Transverse colon (tissue), 4 donors: ENCODE results near the gene RAI14.

Experiments used
- CTCF ChIP-seq, 5 experiments: fragments of 200-600 bp in 3 of 5; fragments of 450-650 bp in 2 of 5; sonication (generic) in 3 of 5; IDR thresholded peaks; 1 replicate in 2 of 5; 2 replicates in 3 of 5; pipeline ENCODE4 v1.5.1; 2016 to 2017; ENCODE audit warnings: antibody characterized with exemption in 5 of 5, inconsistent platforms in 3 of 5, mild to moderate bottlenecking in 2 of 5, moderate library complexity in 1 of 5
- POLR2A ChIP-seq: fragments of 450-650 bp; IDR thresholded peaks from one replicate; pipeline ENCODE4 v1.6.1; 2016; ENCODE audit warnings: antibody characterized with exemption, mild to moderate bottlenecking, moderate library complexity
- POLR2AphosphoS5 ChIP-seq, 3 donors: sonication (generic); formaldehyde crosslinking; IDR thresholded peaks; one replicate each; pipeline ENCODE4 v1.6.1; 2016; ENCODE audit warnings: antibody characterized with exemption in 3 of 3

GRCh38 chr5:34699155-34700077, 43.3 kb downstream of the RAI14 start:
- TF ChIP-seq CTCF (IDR thresholded peaks at IDR 0.05): no peak
- no peak for TF ChIP-seq POLR2AphosphoS5 (IDR thresholded peaks at IDR 0.05)
- no peak for TF ChIP-seq POLR2A
